ENCODE measurements around the gene VWF.

Gene VWF

DNA sequence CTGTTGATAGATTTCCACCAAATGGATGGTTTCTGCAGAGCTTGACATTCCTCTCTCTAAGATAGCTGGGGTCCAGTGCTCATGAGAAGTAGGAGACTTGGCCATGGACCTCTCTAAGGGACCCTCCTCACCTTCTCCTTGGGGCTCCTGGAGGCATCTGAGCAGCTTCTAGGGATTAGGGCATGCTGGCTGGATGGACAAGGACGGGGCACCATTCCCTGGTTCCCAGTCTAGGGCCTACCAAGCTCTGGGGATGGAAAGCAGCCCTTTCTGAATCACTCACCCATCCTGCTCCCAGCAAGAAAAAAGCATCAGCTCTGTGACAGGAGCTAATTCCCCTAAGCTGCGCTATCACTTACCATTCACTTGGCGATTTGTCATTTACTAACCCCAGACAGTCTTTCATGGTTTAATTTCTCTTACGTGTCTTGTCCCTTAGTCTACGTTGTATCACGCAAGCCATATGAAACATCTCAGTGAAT is 39.5 kb downstream of the VWF start:
- Histone ChIP-seq H3K4me3 (ENCODE audit: low read depth in 1 of 2, low read length in 2 of 2) (peak overlapping the region in 1 of 2 donors; percentile 12), H3K27ac (ENCODE audit: low read length) (peak overlapping the region; percentile 56), H3K4me1 (ENCODE audit: control insufficient read depth in 1 of 2, insufficient read depth in 2 of 2, low read length in 2 of 2) (peaks cover 27 to 40% of the 10 kb centered on the region in 2 donors)

DNA sequence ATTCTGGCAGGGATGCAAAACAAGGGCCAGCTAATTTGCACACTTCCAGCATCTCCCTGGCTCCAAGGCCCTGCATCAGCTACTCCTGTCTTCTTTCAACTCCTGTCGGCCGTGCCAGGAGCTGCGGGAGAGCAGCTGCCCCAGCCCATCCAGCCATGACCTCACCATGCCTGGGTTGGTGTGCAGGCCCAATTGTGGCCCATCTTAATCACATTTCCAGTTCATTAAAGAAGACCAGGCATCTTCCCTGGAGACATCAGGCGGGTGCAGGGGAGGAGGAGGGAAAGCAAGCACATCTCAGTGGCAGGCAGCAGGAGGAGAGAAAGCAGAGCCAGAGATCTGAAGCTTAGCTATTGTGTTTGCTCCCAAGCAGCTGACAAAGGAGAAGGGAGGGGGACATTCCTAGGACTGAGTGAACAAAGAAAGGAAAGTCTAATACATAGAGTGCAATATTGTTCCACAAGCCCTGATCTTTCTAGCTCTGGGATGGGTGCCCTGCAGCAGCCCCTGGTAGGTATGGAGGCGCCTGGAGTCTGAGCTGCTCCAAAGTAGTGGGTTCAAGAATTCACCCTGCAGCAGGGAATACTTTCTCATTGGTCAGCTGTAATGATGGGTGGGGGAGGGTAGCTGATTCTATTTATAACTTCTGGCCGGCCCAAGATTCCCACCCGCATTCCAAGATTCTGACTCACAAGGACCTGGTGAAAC is 40.1 kb downstream of the VWF start:
- H3K27ac ChIP-seq (ENCODE audit: low read length): peak overlapping the region; percentile 56
- H3K4me3 ChIP-seq (ENCODE audit: low read depth in 1 of 2, low read length in 2 of 2): peak overlapping the region in 1 of 2 donors; percentile 12
- no peaks in the 10 kb centered on the region for H3K36me3 ChIP-seq (ENCODE audit: control insufficient read depth in 1 of 2, insufficient read depth in 2 of 2, low read length in 2 of 2)

More for the DNA sequence above, 39.5 kb downstream of the VWF start:
- no peaks in the 10 kb centered on the region for H3K36me3 ChIP-seq (ENCODE audit: control insufficient read depth in 1 of 2, insufficient read depth in 2 of 2, low read length in 2 of 2)
- no peaks in the 10 kb centered on the region for H3K27me3 ChIP-seq (ENCODE audit: low read depth, low read length)
- no peaks in the 10 kb centered on the region for H3K9me3 ChIP-seq (ENCODE audit: control insufficient read depth in 1 of 2, low read length in 2 of 2)

DNA sequence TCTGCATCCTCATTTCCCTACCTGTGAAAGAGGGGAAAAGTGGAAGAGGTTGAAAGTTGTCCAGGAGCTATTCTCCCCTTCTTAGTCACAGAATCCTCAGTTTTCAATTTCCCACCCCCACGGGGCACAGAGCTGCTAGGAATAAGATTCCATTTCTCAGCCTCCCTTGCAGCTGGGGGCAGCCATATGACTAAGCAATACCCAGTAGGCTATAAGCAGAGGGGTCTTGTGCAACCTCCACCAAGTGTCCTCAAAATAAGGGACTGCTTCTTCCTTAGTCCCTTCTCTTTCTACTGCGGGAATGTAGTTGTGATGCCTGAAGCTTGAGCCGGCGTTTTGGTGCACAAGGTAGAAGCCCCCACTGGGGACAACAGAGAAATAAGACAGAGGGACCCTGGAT is 40.9 kb downstream of the VWF start:
- H3K27ac ChIP-seq (ENCODE audit: low read length): no peak overlapping the region
- no peaks in the 10 kb centered on the region for H3K27me3 ChIP-seq (ENCODE audit: low read depth, low read length)
- H3K4me1 ChIP-seq (ENCODE audit: control insufficient read depth in 1 of 2, insufficient read depth in 2 of 2, low read length in 2 of 2): peaks cover 17 to 28% of the 10 kb centered on the region in 2 donors

More for the DNA sequence above, 40.1 kb downstream of the VWF start:
- Histone ChIP-seq H3K9me3 (ENCODE audit: control insufficient read depth in 1 of 2, low read length in 2 of 2) (no peaks in the 10 kb centered on the region), H3K27me3 (ENCODE audit: low read depth, low read length) (no peaks in the 10 kb centered on the region), H3K4me1 (ENCODE audit: control insufficient read depth in 1 of 2, insufficient read depth in 2 of 2, low read length in 2 of 2) (peaks cover 25 to 36% of the 10 kb centered on the region in 2 donors)

DNA sequence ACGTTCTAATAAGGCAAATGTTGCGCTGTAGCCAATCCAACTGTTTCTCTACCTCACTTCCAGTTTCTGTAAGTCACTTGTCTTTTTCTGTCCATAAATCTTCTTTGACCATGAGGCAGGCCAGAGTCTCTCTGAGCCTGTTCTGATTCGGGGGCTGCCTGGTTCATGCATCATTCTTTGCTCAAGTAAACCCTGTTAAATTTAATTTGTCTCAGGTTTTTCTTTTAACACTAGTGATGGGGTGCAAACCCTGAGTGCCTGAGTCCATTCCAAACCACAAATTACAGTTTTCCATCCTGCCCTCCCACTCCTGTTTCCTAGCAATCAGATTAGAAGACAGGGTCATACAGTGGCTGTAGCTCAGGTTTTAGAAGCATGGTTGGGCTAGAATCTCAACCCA is 41.9 kb downstream of the VWF start:
- Histone ChIP-seq H3K27ac (ENCODE audit: low read length) (no peak overlapping the region), H3K27me3 (ENCODE audit: low read depth, low read length) (no peaks in the 10 kb centered on the region), H3K4me3 (ENCODE audit: low read depth in 1 of 2, low read length in 2 of 2) (no peak overlapping the region), H3K4me1 (ENCODE audit: control insufficient read depth in 1 of 2, insufficient read depth in 2 of 2, low read length in 2 of 2) (peaks cover 14 to 26% of the 10 kb centered on the region in 2 donors), H3K36me3 (ENCODE audit: control insufficient read depth in 1 of 2, insufficient read depth in 2 of 2, low read length in 2 of 2) (no peaks in the 10 kb centered on the region), H3K9me3 (ENCODE audit: control insufficient read depth in 1 of 2, low read length in 2 of 2) (no peaks in the 10 kb centered on the region)

More for the DNA sequence above, 40.9 kb downstream of the VWF start:
- H3K36me3 ChIP-seq (ENCODE audit: control insufficient read depth in 1 of 2, insufficient read depth in 2 of 2, low read length in 2 of 2): no peaks in the 10 kb centered on the region
- no peak overlapping the region for H3K4me3 ChIP-seq (ENCODE audit: low read depth in 1 of 2, low read length in 2 of 2)
- no peaks in the 10 kb centered on the region for H3K9me3 ChIP-seq (ENCODE audit: control insufficient read depth in 1 of 2, low read length in 2 of 2)

DNA sequence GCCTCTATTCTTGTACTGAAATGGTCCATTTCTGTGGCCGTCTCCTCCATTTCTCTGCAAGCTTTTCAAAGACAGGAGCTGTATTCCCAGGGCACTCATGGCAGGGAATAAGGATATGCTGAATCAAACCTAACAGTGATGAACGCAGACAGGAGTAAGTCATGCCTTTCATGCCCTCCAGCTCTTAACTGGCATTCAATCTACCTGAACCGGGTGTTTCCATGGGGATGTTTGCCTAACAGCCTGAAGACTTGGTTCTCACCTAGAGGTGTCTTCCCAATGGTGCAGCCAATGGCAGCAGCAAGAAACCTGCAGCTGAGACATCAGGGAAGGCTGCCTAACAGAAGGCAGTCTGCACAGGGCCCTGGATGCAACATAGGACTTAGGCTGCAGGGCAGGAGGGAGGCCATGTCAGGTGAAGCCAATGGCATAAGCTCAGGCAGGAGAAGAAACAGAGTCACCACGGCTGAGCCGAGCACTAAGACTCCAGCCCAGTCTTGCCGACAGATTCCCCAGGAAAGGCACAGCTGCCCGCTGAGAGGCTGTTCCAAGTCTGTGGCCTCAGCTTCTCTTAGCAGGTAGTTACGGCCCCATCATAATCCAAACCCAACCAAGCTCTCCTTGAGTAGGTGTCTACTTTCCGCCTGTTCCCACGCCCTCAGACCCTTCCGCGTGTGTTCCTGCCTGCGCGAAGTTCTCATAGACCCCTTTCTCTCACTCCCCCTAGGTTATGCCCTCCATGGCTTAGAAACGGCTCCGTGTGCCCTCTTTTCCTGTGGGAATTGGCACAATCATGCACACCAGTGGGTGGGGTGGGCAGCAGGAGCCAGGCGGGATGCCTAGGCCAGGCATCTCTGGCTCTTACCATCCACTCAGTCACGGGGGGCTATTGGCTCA is 44.1 kb downstream of the VWF start:
- Histone ChIP-seq H3K4me3 (ENCODE audit: low read depth in 1 of 2, low read length in 2 of 2) (no peak overlapping the region), H3K9me3 (ENCODE audit: control insufficient read depth in 1 of 2, low read length in 2 of 2) (no peaks in the 10 kb centered on the region), H3K27me3 (ENCODE audit: low read depth, low read length) (no peaks in the 10 kb centered on the region), H3K27ac (ENCODE audit: low read length) (no peak overlapping the region), H3K36me3 (ENCODE audit: control insufficient read depth in 1 of 2, insufficient read depth in 2 of 2, low read length in 2 of 2) (no peaks in the 10 kb centered on the region), H3K4me1 (ENCODE audit: control insufficient read depth in 1 of 2, insufficient read depth in 2 of 2, low read length in 2 of 2) (peaks cover 14 to 28% of the 10 kb centered on the region in 2 donors)

DNA sequence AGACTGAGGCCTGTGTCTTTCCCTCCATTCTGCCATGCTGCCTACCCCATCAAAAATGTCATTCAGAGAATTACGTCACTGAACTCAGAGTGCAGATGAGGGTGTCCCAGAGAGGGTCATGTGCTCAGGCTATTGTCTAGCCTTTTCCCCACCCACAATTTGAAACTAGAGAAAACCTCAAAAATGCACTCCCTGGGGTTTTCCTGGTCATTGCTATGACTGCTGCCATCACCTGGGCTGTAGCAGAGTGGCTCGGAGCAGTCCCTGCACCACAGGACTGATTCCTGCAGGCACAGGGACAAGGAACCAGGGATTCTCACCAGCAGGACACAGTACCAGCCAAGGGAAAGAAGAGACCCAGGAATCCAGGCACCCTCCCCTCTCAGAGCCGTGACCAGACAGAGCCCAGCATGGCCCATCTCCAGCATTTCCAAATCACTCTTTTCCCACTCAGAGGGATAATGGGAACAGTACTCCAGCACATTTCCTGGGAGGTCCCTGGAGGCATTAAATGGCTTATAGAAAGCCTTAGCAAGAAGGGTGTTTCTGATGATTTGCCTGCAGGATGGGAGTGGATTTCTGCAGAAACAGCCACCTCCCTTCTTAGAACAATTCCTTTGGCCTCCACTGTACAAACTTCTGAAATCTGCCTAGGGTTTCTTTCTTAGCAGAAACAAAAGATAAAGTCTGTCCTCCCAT is 45.9 kb downstream of the VWF start:
- Histone ChIP-seq H3K9me3 (ENCODE audit: control insufficient read depth in 1 of 2, low read length in 2 of 2) (no peaks in the 10 kb centered on the region), H3K4me1 (ENCODE audit: control insufficient read depth in 1 of 2, insufficient read depth in 2 of 2, low read length in 2 of 2) (peaks cover 0 to 13% of the 10 kb centered on the region in 2 donors), H3K27me3 (ENCODE audit: low read depth, low read length) (no peaks in the 10 kb centered on the region), H3K4me3 (ENCODE audit: low read depth in 1 of 2, low read length in 2 of 2) (no peak overlapping the region), H3K36me3 (ENCODE audit: control insufficient read depth in 1 of 2, insufficient read depth in 2 of 2, low read length in 2 of 2) (no peaks in the 10 kb centered on the region), H3K27ac (ENCODE audit: low read length) (no peak overlapping the region)

DNA sequence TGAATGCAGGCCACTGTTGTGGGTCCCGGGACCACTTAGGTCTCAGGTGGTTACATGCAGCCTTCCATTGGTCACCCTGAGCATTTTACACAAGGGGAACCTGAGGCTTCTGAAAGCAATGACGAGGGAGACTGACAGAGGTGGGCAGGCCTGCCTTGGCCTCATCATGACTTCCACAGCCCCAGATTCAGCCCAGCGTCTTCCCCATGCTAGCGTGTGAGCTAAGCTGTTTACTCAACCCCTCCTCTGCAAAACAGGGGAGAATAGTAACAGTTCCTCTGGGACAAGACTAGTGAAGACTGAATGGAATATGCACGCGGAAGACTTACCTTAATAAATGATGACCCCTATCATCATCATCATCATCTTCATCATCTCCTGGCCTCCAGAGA is 46.8 kb downstream of the VWF start:
- no peaks in the 10 kb centered on the region for H3K36me3 ChIP-seq (ENCODE audit: control insufficient read depth in 1 of 2, insufficient read depth in 2 of 2, low read length in 2 of 2)
- no peaks in the 10 kb centered on the region for H3K27me3 ChIP-seq (ENCODE audit: low read depth, low read length)
- H3K4me3 ChIP-seq (ENCODE audit: low read depth in 1 of 2, low read length in 2 of 2): no peak overlapping the region
- H3K4me1 ChIP-seq (ENCODE audit: control insufficient read depth in 1 of 2, insufficient read depth in 2 of 2, low read length in 2 of 2): peaks cover 0 to 7% of the 10 kb centered on the region in 2 donors
- H3K9me3 ChIP-seq (ENCODE audit: control insufficient read depth in 1 of 2, low read length in 2 of 2): no peaks in the 10 kb centered on the region
- H3K27ac ChIP-seq (ENCODE audit: low read length): no peak overlapping the region

DNA sequence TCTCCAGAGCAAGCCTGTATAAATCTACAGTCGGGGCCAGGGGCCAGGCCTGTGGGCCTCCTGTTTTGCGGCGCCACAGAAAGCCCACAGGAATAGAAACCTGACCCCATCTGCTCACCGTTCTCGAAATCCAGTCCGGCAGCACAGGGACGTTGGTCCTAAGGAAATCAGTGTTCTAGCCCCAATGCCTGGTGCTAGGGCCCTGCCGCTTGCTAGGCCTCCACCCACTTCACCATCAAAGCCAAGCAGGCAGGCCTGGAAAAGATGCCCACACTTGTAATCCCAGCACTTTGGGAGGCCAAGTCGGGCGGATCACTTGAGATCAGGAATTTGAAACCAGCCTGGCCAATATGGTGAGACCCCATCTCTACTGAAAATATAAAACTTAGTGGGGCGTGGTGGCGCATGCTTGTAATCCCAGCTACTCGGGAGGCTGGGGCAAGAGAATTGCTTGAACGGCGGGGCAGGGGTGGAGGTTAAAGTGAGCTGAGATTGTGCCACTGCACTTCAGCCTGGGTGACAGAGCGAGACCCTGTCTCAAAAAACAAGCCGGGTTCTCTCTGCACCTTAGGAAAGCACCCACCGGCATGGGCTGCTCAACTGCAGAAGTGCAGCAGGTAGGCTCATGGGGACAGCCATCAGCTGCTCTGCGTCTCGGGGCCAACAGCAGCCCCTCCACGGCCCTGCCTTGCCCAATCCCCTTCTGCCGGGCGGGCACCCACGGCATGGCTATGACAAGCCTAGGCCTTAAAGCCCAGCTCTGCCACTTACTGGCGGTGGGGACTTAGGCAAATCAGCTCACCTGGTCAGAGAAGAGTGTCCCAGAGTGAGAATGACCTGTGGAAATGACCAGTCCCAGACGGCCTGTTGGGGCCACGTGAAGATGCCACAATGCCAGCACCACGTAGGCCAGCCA is 47.4 kb downstream of the VWF start:
- Histone ChIP-seq H3K36me3 (ENCODE audit: control insufficient read depth in 1 of 2, insufficient read depth in 2 of 2, low read length in 2 of 2) (no peaks in the 10 kb centered on the region), H3K4me1 (ENCODE audit: control insufficient read depth in 1 of 2, insufficient read depth in 2 of 2, low read length in 2 of 2) (peaks cover 0 to 7% of the 10 kb centered on the region in 2 donors), H3K4me3 (ENCODE audit: low read depth in 1 of 2, low read length in 2 of 2) (no peak overlapping the region), H3K27ac (ENCODE audit: low read length) (no peak overlapping the region), H3K9me3 (ENCODE audit: control insufficient read depth in 1 of 2, low read length in 2 of 2) (no peaks in the 10 kb centered on the region), H3K27me3 (ENCODE audit: low read depth, low read length) (no peaks in the 10 kb centered on the region)

DNA sequence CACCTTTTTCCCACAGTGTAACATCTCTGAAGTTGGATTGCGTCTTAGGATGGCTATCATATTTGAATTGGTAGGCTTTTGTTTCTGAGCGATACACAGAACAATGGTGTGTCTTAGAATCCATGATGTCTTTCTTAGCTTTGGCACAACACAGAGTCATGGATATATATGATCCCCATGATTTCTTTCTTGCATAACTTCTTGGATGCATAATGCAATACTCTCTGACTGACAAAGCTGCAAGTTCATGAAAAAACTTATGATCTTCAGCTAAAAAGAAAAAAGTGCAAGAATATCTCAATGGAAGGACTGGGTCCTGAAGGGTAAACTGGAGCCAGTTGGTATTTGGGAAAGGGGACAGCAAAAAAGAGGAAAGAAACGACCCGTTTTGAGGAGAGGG is 48.1 kb downstream of the VWF start:
- H3K27me3 ChIP-seq (ENCODE audit: low read depth, low read length): no peaks in the 10 kb centered on the region
- no peaks in the 10 kb centered on the region for H3K9me3 ChIP-seq (ENCODE audit: control insufficient read depth in 1 of 2, low read length in 2 of 2)
- no peak overlapping the region for H3K4me3 ChIP-seq (ENCODE audit: low read depth in 1 of 2, low read length in 2 of 2)
- no peak overlapping the region for H3K27ac ChIP-seq (ENCODE audit: low read length)
- no peaks in the 10 kb centered on the region for H3K36me3 ChIP-seq (ENCODE audit: control insufficient read depth in 1 of 2, insufficient read depth in 2 of 2, low read length in 2 of 2)
- peaks cover 0 to 7% of the 10 kb centered on the region in 2 donors for H3K4me1 ChIP-seq (ENCODE audit: control insufficient read depth in 1 of 2, insufficient read depth in 2 of 2, low read length in 2 of 2)

DNA sequence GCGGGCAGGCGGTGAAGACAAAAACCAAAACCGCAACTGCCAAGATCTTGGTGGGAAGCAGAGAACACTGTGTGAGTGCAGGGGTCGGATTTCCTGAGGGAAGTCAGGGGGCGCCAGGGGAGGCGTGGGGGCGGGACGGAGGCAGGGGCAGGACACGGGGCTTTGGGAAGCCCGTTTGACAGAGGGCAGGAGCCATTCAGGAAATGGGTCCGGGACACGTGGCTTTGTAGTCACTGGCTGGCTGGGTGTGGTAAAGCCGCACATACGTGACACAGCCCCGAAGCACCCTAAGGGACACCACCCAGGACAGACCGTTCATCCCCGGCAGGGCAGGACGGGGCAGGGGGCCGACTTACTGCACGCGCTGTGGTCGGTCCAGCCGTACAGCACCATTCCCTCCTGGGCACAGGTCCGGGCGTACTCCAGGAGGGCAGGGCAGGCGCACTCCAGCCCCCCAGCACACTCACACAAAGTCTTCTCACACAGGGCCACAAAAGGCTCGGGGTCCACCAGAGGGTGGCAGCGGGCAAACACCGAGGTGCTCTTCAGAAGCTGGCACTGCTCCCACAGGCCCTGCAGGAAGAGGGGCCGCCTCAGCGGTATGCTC is 49.4 kb downstream of the VWF start:
- H3K36me3 ChIP-seq (ENCODE audit: control insufficient read depth in 1 of 2, insufficient read depth in 2 of 2, low read length in 2 of 2): no peaks in the 10 kb centered on the region
- H3K9me3 ChIP-seq (ENCODE audit: control insufficient read depth in 1 of 2, low read length in 2 of 2): no peaks in the 10 kb centered on the region
- no peak overlapping the region for H3K27ac ChIP-seq (ENCODE audit: low read length)
- H3K4me1 ChIP-seq (ENCODE audit: control insufficient read depth in 1 of 2, insufficient read depth in 2 of 2, low read length in 2 of 2): peaks cover 0 to 7% of the 10 kb centered on the region in 2 donors
- H3K4me3 ChIP-seq (ENCODE audit: low read depth in 1 of 2, low read length in 2 of 2): peak overlapping the region in 1 of 2 donors; percentile 37
- H3K27me3 ChIP-seq (ENCODE audit: low read depth, low read length): no peaks in the 10 kb centered on the region
